A549 (cell line): ENCODE data around the gene NPPA.

Source experiments
- CTCF ChIP-seq: fragments of >200 bp; sonication (Bioruptor Twin); formaldehyde crosslinking; IDR thresholded peaks from 3 replicates; pipeline ENCODE4 v1.5.1; 2016
- ELK1 ChIP-seq: fragments of 150-350 bp; IDR thresholded peaks from 2 replicates; pipeline ENCODE4 v1.6.1; 2014; ENCODE audit warnings: low read depth, mild to moderate bottlenecking, low read length
- EP300 ChIP-seq, 2 experiments: fragments of >200 bp; sonication (Bioruptor Twin); formaldehyde crosslinking; IDR thresholded peaks; 2 replicates in 1 of 2; 3 replicates in 1 of 2; pipeline ENCODE4 v1.6.1; 2016 to 2017
- FOXS1 ChIP-seq: fragments of 250-450 bp; sonication (Bioruptor Pico); IDR thresholded peaks from 2 replicates; pipeline ENCODE4 v1.5.0; 2020; ENCODE audit warnings: mild to moderate bottlenecking, moderate library complexity
- MAFK ChIP-seq: fragments of 450-650 bp; IDR thresholded peaks from 2 replicates; pipeline ENCODE4 v1.6.1; 2014; ENCODE audit not compliant: partially characterized antibody
- NR3C1 ChIP-seq: fragments of >200 bp; sonication (Bioruptor Twin); formaldehyde crosslinking; IDR thresholded peaks from 3 replicates; pipeline ENCODE4 v1.6.1; 2017
- POLR2A ChIP-seq: IDR thresholded peaks from 2 replicates; pipeline ENCODE4 v1.6.1; 2012; ENCODE audit warnings: mild to moderate bottlenecking, low read length
- POLR2AphosphoS2 ChIP-seq: conservative IDR thresholded peaks from 2 replicates; pipeline ENCODE4 v1.6.1; 2012; ENCODE audit warnings: low read length, improper control_type of control experiment, inconsistent platforms
- RCOR1 ChIP-seq: fragments of 150-350 bp; IDR thresholded peaks from 2 replicates; pipeline ENCODE4 v1.6.1; 2014; ENCODE audit warnings: antibody characterized with exemption, low read length, low read depth

GRCh38 chr1:11848373-11848700 lies 754 bp upstream of the NPPA start:
- TF ChIP-seq CTCF: no peak
- no peak for TF ChIP-seq POLR2A
- TF ChIP-seq POLR2AphosphoS2: no peak
- TF ChIP-seq FOXS1 (CRISPR knock-in tag): no peak
- no peak for TF ChIP-seq MAFK
- TF ChIP-seq EP300 (IDR thresholded peaks at IDR 0.05): no peak
- TF ChIP-seq NR3C1: no peak
- TF ChIP-seq ELK1: no peak
- TF ChIP-seq RCOR1: no peak
